Measurements from ENCODE around the gene BCL2L11.
"Not testable (repeated sequence)": the region's sequence is repeated elsewhere in the genome, so short reads cannot be mapped to it uniquely, and the experiment has no call there.

The BCL2L11 gene, protein sequence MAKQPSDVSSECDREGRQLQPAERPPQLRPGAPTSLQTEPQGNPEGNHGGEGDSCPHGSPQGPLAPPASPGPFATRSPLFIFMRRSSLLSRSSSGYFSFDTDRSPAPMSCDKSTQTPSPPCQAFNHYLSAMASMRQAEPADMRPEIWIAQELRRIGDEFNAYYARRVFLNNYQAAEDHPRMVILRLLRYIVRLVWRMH

GRCh38 chr2:111120253-111121027 is at the start of gene BCL2L11:
Gene BCL2L11 (plus strand): TSS chr2:111120914. CDS start chr2:111123746, 2,832 bp downstream.
- peak; percentile 71 for DNase-seq

DNA sequence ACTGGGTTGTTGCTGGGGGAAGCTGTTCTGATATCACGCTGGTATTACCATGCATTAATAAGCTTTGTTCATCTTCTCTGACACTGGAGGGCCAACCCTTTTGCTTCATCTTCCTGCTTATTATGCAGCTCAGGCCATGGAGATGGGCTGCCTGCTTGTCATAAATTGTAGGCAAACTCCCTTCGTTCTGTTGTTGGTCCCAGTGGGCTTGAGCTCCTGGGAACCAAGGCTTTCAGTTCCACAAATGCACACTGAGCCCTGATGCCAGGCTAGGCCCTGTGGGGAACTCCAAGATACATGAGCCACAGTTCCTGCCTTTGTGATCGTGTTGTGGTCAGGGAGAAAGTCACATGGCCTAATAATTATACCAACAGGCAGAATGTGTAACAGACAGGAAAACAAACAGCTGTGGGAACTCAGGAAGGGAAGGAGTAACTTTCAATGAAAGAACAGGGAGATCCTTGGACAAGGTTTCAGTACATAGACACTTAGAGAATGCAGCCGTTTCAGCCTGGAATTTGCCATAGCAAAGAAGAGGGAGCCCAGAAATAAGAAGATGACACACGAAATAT is 49.0 kb upstream of the BCL2L11 start:
- DNase-seq: peak; percentile 36

GRCh38 chr2:111072220-111072871 is 48.4 kb upstream of the BCL2L11 start:
- DNase-seq: peak; percentile 74

GRCh38 chr2:111082659-111083058 is 38.1 kb upstream of the BCL2L11 start:
- DNase-seq: not testable (repeated sequence)

- DNase-seq: no peak
Observed at GRCh38 chr2:111091811-111092211, 28.9 kb upstream of the BCL2L11 start.

GRCh38 chr2:111094691-111095090 is 26.0 kb upstream of the BCL2L11 start:
- no peak for DNase-seq

GRCh38 chr2:111095434-111095833 is 25.3 kb upstream of the BCL2L11 start:
- no peak for DNase-seq

DNA sequence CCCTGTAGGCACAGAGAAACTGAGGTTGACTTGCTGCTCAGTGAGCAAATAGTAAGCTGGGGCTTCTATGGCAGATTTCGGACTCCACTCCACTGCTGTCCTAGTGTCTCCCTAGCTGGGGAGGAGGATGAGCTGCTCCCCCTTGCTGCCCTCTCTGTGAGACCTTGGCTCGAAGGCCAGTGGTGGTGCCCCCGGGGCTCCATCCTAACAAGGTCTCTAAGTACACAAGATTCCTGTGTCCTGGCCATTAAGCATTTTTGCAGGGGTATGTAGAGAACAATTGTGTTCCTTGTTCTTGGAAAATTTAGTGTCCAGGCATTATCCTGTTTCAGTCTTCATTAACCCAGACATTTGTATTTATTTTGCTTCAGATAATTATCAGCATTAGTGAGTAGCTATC is 21.3 kb upstream of the BCL2L11 start:
- DNase-seq: no peak

DNA sequence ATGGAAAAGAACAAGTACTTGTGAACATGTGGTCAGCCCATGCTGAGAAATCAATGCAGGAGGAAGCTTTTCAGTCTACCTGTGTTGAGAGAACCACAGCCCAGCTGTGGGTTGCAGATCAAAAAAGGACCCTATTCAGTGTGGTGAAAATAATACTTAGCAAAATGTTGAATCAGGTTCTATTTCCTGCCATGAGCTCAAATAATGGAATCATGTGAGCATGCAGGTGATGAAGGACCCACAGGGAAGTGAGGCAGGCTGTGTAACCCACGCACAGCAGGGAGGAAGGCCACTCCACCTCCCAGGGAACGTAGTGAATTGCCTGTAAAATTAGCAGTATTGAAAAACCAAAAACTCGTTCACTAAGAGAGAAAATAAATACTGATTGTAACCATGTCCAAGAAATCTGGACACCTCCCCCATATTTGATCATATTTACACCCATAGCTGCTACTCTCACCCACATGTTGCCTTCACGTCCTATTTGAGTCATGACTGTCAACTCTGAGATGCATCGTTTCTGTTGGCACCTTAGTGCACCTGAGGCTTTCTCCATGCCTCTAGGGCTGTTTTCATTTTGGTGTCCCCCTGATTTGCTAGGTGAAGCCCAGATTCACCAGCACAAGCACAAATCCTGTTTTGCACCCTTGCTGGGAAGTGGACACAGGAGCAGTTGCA is 20.5 kb upstream of the BCL2L11 start:
- DNase-seq: no peak

GRCh38 chr2:111100765-111101162 is 19.9 kb upstream of the BCL2L11 start:
- DNase-seq: no peak

- no peak for DNase-seq
Observed at GRCh38 chr2:111101592-111101991, 19.1 kb upstream of the BCL2L11 start.

- DNase-seq: no peak
Observed at GRCh38 chr2:111102216-111102615, 18.5 kb upstream of the BCL2L11 start.

DNA sequence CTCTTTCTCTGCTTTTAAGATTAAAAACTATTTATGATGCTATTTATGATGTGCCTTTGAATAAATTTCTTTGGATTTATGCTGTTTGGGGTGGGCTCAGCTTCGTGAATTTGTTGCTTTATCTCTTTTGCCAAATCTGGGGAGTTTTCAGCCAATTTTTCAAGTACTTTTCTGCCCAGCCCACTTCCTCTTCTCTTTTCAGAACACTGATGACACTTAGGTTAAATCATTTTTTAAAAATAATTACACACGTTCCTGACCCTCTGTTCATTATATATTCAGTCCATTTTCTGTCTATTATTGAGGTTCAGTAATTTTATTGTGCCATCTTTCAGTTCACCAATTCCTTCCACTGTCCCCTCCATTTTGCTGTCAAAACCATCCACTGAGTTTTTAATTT is 14.8 kb upstream of the BCL2L11 start:
- no peak for DNase-seq

GRCh38 chr2:111106706-111107105 is 14.0 kb upstream of the BCL2L11 start:
- no peak for DNase-seq

DNA sequence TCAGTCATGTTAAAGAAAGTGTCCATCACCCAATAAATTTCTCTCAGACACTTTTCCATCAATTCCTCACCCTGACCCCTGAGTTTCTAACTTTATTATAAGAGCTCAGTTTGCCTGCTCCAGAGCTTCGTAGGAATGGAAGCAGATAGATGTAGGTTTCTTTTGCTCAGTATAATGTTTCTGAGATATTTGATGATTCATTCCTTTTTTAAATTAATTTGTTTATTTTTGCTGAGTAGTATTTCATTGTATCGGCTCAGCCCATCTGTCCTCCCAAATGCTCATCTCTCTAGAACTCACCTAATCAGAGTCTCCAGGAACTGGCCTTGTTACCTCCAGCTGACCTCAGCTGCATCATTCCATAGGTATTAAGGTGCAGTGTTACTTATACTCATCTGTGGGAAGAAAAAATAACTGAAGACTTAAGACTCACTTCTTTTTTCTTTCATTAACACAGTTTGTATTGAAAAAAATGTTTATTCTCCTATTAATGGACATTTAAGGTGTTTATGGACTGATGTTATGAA is 11.9 kb upstream of the BCL2L11 start:
- DNase-seq: no peak

GRCh38 chr2:111111101-111111755 is 9.5 kb upstream of the BCL2L11 start:
- DNase-seq: no peak

- DNase-seq: no peak
Observed at GRCh38 chr2:111113838-111114237, 6.9 kb upstream of the BCL2L11 start.

GRCh38 chr2:111116011-111116746 is 4.5 kb upstream of the BCL2L11 start:
- DNase-seq: no peak

GRCh38 chr2:111116843-111117597 is 3.7 kb upstream of the BCL2L11 start:
- DNase-seq: peak; percentile 36

DNA sequence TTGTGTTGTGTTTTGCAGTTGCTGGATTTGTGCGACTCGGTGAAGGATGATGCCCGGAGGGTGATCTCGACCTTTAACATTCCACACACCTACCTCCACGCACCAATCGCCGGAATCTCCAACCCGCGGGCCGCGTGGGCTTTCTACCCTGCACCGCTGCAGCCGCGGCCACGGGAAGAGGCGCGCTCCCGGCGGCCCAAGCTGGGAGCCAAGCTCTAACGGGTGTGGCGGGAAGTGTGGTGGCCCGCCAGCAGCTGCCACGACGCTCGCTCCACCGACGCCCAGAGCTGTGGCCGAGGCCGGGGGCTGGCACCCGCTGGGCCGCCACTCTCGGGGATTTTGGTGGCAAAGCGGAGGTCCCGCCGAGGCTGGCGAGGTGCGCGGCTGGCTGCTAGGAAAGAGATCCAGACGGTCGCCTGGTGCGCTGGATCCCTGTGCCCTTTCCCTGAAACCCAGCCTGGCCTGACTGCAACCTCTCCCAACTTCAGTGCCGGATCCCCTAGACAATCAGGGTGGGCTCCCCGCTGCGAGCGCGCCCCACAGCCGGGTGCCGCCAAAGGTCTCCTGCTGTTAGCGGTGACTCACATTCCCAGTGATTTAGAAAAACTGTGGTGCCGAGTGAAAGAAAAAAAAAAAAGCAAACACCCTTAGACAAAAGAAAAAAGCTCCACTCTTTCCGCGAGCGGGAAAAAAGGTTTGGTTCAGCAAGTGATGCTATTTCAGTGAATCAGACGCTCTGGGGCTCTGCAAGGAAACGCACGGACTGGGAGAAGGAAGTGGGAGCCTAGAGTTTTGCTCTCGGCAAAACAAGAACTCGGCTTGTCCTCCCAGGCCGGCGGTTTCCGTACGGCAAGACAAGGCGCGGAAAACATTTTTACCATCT is 2.9 kb upstream of the BCL2L11 start:
- DNase-seq: no peak

Data from NCI-H446 treated with DMSO at 0.1 percent for 48 hours (cell line).